AG04450 (cell line): ENCODE data around the gene RTN1. TPM values are rescaled to one million over a fixed set of nuclear protein-coding genes. Genes with fewer than 3 reads are reported as not detected.

Source experiments
- CTCF ChIA-PET: fragments of 300-600, 350-600 bp; formaldehyde crosslinking; extraction: SDS; loops from one replicate; lab custom pipeline; 2022; ENCODE audit warnings: antibody characterized with exemption, inconsistent platforms; lab: Charles Lee
- POLR2A ChIA-PET: fragments of 350-600 bp; formaldehyde crosslinking; extraction: SDS; loops from one replicate; lab custom pipeline; 2021; ENCODE audit warnings: antibody characterized with exemption, inconsistent platforms; lab: Yijun Ruan, JAX
- DNase-seq: peaks from one replicate; pipeline ENCODE4 v3.0.0-alpha.2; 2011; ENCODE audit warnings: low read depth, low spot score
- H3K27ac ChIP-seq: one replicate; pipeline ENCODE4 v1.5.1; 2012; ENCODE audit warnings: low read depth, low read length, control low read depth
- H3K27me3 ChIP-seq: one replicate; pipeline ENCODE4 v1.6.0; 2012; ENCODE audit warnings: low read length; ENCODE audit not compliant: control insufficient read depth, insufficient read depth
- H3K4me3 ChIP-seq: 2 replicates; pipeline ENCODE4 v1.5.1; 2011; ENCODE audit warnings: mild to moderate bottlenecking, low read depth, low read length, control low read depth
- H3K9me3 ChIP-seq: 2 replicates; pipeline ENCODE4 v1.5.1; 2012; ENCODE audit warnings: low read length; ENCODE audit not compliant: control insufficient read depth, insufficient read depth
- CTCF ChIP-seq: IDR thresholded peaks from 2 replicates; pipeline ENCODE4 v1.5.1; 2011; ENCODE audit warnings: low read depth, low read length, control low read depth, inconsistent platforms
- polyA plus RNA-seq: library from polyadenylated mRNA; depleted of rRNA; stranded (reverse); fragments of >200 nt; gene quantifications from 2 replicates; pipeline ENCODE4 v1.2.3, GENCODE V29; 2011

The RTN1 gene
- polyA plus RNA-seq, 1 experiment, result 0.98 TPM

GRCh38 chr14:59823179-59823578 is 47.4 kb downstream of the RTN1 start:
- TF ChIP-seq CTCF, result no peak
- H3K27ac ChIP-seq, result no peak overlapping the region
- H3K4me3 ChIP-seq, result no peak overlapping the region
- ChIA-PET POLR2A (no interaction called here), CTCF (no interaction called here)
- H3K27me3 ChIP-seq, result no peaks in the 10 kb centered on the region
- peaks cover 6% of the 10 kb centered on the region; the same call in 1 of the 2 replicates for H3K9me3 ChIP-seq
- no peak for DNase-seq

- POLR2A ChIA-PET, result no interaction called here
- CTCF ChIA-PET, result no interaction called here
- TF ChIP-seq CTCF, result no peak
Observed at GRCh38 chr14:59819446-59820088, 51.0 kb downstream of the RTN1 start.

GRCh38 chr14:59816941-59817340 is 53.6 kb downstream of the RTN1 start:
- H3K27ac ChIP-seq, result no peak overlapping the region
- no peaks in the 10 kb centered on the region for H3K27me3 ChIP-seq
- POLR2A ChIA-PET, result no interaction called here
- H3K4me3 ChIP-seq, result no peak overlapping the region
- DNase-seq, result no peak
- no peak for TF ChIP-seq CTCF
- H3K9me3 ChIP-seq, result peaks cover 6% of the 10 kb centered on the region; the same call in 1 of the 2 replicates
- CTCF ChIA-PET, result no interaction called here

More at GRCh38 chr14:59819446-59820088, 51.0 kb downstream of the RTN1 start:
- no peak overlapping the region for H3K27ac ChIP-seq
- peaks cover 6% of the 10 kb centered on the region; the same call in 1 of the 2 replicates for H3K9me3 ChIP-seq
- no peak overlapping the region for H3K4me3 ChIP-seq
- H3K27me3 ChIP-seq, result no peaks in the 10 kb centered on the region
- no peak for DNase-seq

GRCh38 chr14:59814988-59815387 is 55.6 kb downstream of the RTN1 start:
- no peak for TF ChIP-seq CTCF
- H3K27ac ChIP-seq, result no peak overlapping the region
- no peaks in the 10 kb centered on the region for H3K27me3 ChIP-seq
- ChIA-PET CTCF (no interaction called here), POLR2A (no interaction called here)
- H3K4me3 ChIP-seq, result no peak overlapping the region
- peaks cover 6% of the 10 kb centered on the region; the same call in 1 of the 2 replicates for H3K9me3 ChIP-seq
- DNase-seq, result no peak

DNA sequence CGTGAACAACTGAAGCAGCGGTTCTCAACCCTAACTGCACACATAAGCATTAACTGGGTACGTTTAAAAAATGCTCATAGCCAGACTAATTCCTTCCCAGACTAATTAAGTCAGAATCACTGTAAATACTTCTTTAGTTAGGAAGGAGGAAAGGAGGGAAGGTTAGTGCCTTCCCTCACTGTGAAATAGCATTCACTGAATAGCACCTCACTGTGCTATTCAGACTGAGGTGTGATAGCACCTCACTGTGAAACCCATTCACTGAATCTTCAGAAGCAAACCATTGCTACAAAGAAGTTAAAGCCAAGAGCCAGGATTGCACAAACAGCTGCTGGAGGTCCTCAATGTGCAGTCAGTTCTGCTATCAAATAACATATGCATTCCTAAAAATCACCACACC is 58.8 kb downstream of the RTN1 start:
- Histone ChIP-seq H3K4me3 (no peak overlapping the region), H3K9me3 (no peaks in the 10 kb centered on the region), H3K27ac (no peak overlapping the region), H3K27me3 (no peaks in the 10 kb centered on the region)
- TF ChIP-seq CTCF, result no peak
- ChIA-PET CTCF (no interaction called here), POLR2A (no interaction called here)
- DNase-seq, result no peak
